Testis (tissue), 2 donors: ENCODE data around the gene OGFOD3.

Experiments used
- CTCF ChIP-seq, 3 experiments: fragments of 450-650 bp in 2 of 3; fragments of 200-600 bp in 1 of 3; sonication (generic) in 1 of 3; IDR thresholded peaks; one replicate each; pipeline ENCODE4 v1.5.1; 2016 to 2019; ENCODE audit warnings: antibody characterized with exemption in 3 of 3, mild to moderate bottlenecking in 2 of 3, moderate library complexity in 1 of 3
- POLR2A ChIP-seq: fragments of 450-650 bp; IDR thresholded peaks from one replicate; pipeline ENCODE4 v1.6.1; 2017; ENCODE audit warnings: antibody characterized with exemption, mild to moderate bottlenecking, moderate library complexity

GRCh38 chr17:82399601-82400101 lies 18.7 kb downstream of the OGFOD3 start:
- TF ChIP-seq CTCF (IDR thresholded peaks at IDR 0.05) (no peak), POLR2A (no peak)
